SK-N-SH (cell line): Measurements from ENCODE around the gene PRPH. TPM values are rescaled to one million over a fixed set of nuclear protein-coding genes. Genes with fewer than 3 reads are reported as not detected.
"Not testable (repeated sequence)": the region's sequence is repeated elsewhere in the genome, so short reads cannot be mapped to it uniquely, and the experiment has no call there.

Source experiments
- CTCF ChIA-PET: fragments of 300-600, 350-600 bp; formaldehyde crosslinking; extraction: SDS; loops from one replicate; lab custom pipeline; 2021; lab: Yijun Ruan, JAX
- POLR2A ChIA-PET: fragments of 350-600 bp; sonication (Branson Sonifier 250); formaldehyde crosslinking; extraction: SDS; loops from one replicate; lab custom pipeline; 2020; ENCODE audit warnings: antibody characterized with exemption, inconsistent platforms; lab: Yijun Ruan, JAX
- DNase-seq: peaks from one replicate; pipeline ENCODE4 v3.0.0; 2012
- H2AFZ ChIP-seq: fragments of 200-600 bp; sonication (generic); 2 replicates; pipeline ENCODE4 v1.8.1; 2016; ENCODE audit warnings: antibody characterized with exemption, mild to moderate bottlenecking, low read depth
- H3F3A ChIP-seq: fragments of 200-600 bp; sonication (generic); replicated peaks from 2 replicates; pipeline ENCODE3; 2016; ENCODE audit warnings: antibody characterized with exemption, mild to moderate bottlenecking; ENCODE audit not compliant: insufficient read depth
- H3K27ac ChIP-seq, 2 experiments: fragments of 200-500 bp in 1 of 2; fragments of 200-600 bp in 1 of 2; sonication (Bioruptor generic) in 1 of 2; sonication (generic), shearing (Covaris generic) in 1 of 2; 2 replicates each; pipeline versions ENCODE4 v1.5.1 to v1.6.1; 2014 to 2016; ENCODE audit warnings: low read depth in 2 of 2, inconsistent platforms in 1 of 2, low read length in 1 of 2, mild to moderate bottlenecking in 1 of 2, mixed read lengths in 1 of 2
- H3K27me3 ChIP-seq: fragments of 200-600 bp; sonication (generic), shearing (Covaris generic); 2 replicates; pipeline ENCODE4 v1.6.1; 2016; ENCODE audit warnings: mixed run types; ENCODE audit not compliant: insufficient read depth
- H3K36me3 ChIP-seq, 2 experiments: fragments of 200-500 bp in 1 of 2; fragments of 200-600 bp in 1 of 2; sonication (Bioruptor generic) in 1 of 2; sonication (generic) in 1 of 2; replicated peaks in 1 of 2; 2 replicates each; pipeline versions ENCODE3 to v1.5.1; 2014 to 2016; ENCODE audit warnings: low read length in 1 of 2, mild to moderate bottlenecking in 1 of 2; ENCODE audit not compliant: insufficient read depth in 2 of 2, control insufficient read depth in 1 of 2
- H3K4me1 ChIP-seq, 2 experiments: fragments of 200-500 bp in 1 of 2; fragments of 200-600 bp in 1 of 2; sonication (Bioruptor generic) in 1 of 2; sonication (generic), shearing (Covaris generic) in 1 of 2; 2 replicates each; pipeline versions ENCODE4 v1.5.1 to v1.6.1; 2014 to 2016; ENCODE audit warnings: low read depth in 1 of 2, low read length in 1 of 2, mixed run types in 1 of 2; ENCODE audit not compliant: insufficient read depth in 2 of 2, control insufficient read depth in 1 of 2
- H3K4me2 ChIP-seq: fragments of 200-600 bp; sonication (generic), shearing (Covaris generic); 2 replicates; pipeline ENCODE4 v1.6.1; 2017; ENCODE audit warnings: mixed run types
- H3K4me3 ChIP-seq, 2 experiments: fragments of 200-500 bp in 1 of 2; fragments of 200-600 bp in 1 of 2; sonication (Bioruptor generic) in 1 of 2; sonication (generic), shearing (Covaris generic) in 1 of 2; 2 replicates each; pipeline versions ENCODE4 v1.5.1 to v1.8.1; 2014 to 2016; ENCODE audit warnings: low read depth in 2 of 2, inconsistent platforms in 1 of 2, low read length in 1 of 2, mild to moderate bottlenecking in 1 of 2, mixed read lengths in 1 of 2, moderate library complexity in 1 of 2
- H3K79me2 ChIP-seq: fragments of 200-600 bp; sonication (generic); 2 replicates; pipeline ENCODE4 v1.8.1; 2017; ENCODE audit warnings: mild to moderate bottlenecking; ENCODE audit not compliant: insufficient read depth
- H3K9ac ChIP-seq: fragments of 200-600 bp; sonication (generic); 2 replicates; pipeline ENCODE4 v1.6.1; 2017; ENCODE audit warnings: mixed run types
- H3K9me2 ChIP-seq: fragments of 200-600 bp; sonication (generic); 2 replicates; pipeline ENCODE4 v1.6.1; 2017; ENCODE audit warnings: mixed run types
- H3K9me3 ChIP-seq: fragments of 200-600 bp; sonication (generic); 2 replicates; pipeline ENCODE4 v1.6.1; 2017; ENCODE audit warnings: mixed run types, mild to moderate bottlenecking, moderate library complexity
- H4K20me1 ChIP-seq: fragments of 200-600 bp; sonication (generic); 2 replicates; pipeline ENCODE4 v1.6.1; 2017; ENCODE audit warnings: mild to moderate bottlenecking, mixed run types; ENCODE audit not compliant: insufficient read depth
- CHD2 ChIP-seq: fragments of 150-350 bp; IDR thresholded peaks from 2 replicates; pipeline ENCODE4 v1.6.1; 2018; ENCODE audit warnings: low read length; ENCODE audit not compliant: partially characterized antibody
- ELF1 ChIP-seq: IDR thresholded peaks from 2 replicates; pipeline ENCODE4 v1.4.0; 2012
- FOXJ3 ChIP-seq: sonication (generic); formaldehyde crosslinking; IDR thresholded peaks from 2 replicates; pipeline ENCODE4 v1.5.1; 2020; ENCODE audit warnings: mild to moderate bottlenecking, missing genetic modification reagents
- FOXM1 ChIP-seq: IDR thresholded peaks from 2 replicates; pipeline ENCODE4 v1.4.0; 2012; ENCODE audit warnings: low read depth, mild to moderate bottlenecking
- IRF3 ChIP-seq: fragments of 150-350 bp; IDR thresholded peaks from 2 replicates; pipeline ENCODE4 v1.6.1; 2016; ENCODE audit warnings: mild to moderate bottlenecking, low read depth, low read length
- MEF2A ChIP-seq: IDR thresholded peaks from 2 replicates; pipeline ENCODE4 v1.4.0; 2012; ENCODE audit warnings: low read depth, borderline replicate concordance
- MXI1 ChIP-seq: IDR thresholded peaks from 2 replicates; pipeline ENCODE4 v1.6.1; 2012; ENCODE audit warnings: mild to moderate bottlenecking, low read depth, low read length, improper control_type of control experiment
- NFIC ChIP-seq: IDR thresholded peaks from 2 replicates; pipeline ENCODE4 v1.4.0; 2012; ENCODE audit warnings: borderline replicate concordance
- POLR2AphosphoS5 ChIP-seq: IDR thresholded peaks from 2 replicates; pipeline ENCODE4 v1.6.1; 2012; ENCODE audit warnings: low read depth, low read length
- RAD21 ChIP-seq: IDR thresholded peaks from 2 replicates; pipeline ENCODE4 v1.6.1; 2012; ENCODE audit warnings: mild to moderate bottlenecking, low read length
- RFX5 ChIP-seq: IDR thresholded peaks from 2 replicates; pipeline ENCODE4 v1.6.1; 2012; ENCODE audit warnings: mild to moderate bottlenecking, improper control_type of control experiment, low read length
- RXRA ChIP-seq: IDR thresholded peaks from 2 replicates; pipeline ENCODE4 v1.4.0; 2012; ENCODE audit warnings: low read depth, mild to moderate bottlenecking, borderline replicate concordance
- SIN3A ChIP-seq: IDR thresholded peaks from 2 replicates; pipeline ENCODE4 v1.6.1; 2012; ENCODE audit warnings: low read depth, mild to moderate bottlenecking, low read length, moderate library complexity, borderline replicate concordance
- SMC3 ChIP-seq: IDR thresholded peaks from 2 replicates; pipeline ENCODE4 v1.6.1; 2012; ENCODE audit warnings: low read depth, low read length, improper control_type of control experiment
- TCF12 ChIP-seq: IDR thresholded peaks from 2 replicates; pipeline ENCODE4 v1.4.0; 2012
- TEAD4 ChIP-seq: IDR thresholded peaks from 2 replicates; pipeline ENCODE4 v1.4.0; 2012; ENCODE audit warnings: mild to moderate bottlenecking, borderline replicate concordance; ENCODE audit not compliant: insufficient read depth
- USF1 ChIP-seq: IDR thresholded peaks from 2 replicates; pipeline ENCODE4 v1.4.0; 2012; ENCODE audit warnings: low read depth, borderline replicate concordance
- YY1 ChIP-seq: IDR thresholded peaks from 2 replicates; pipeline ENCODE4 v1.4.0; 2012; ENCODE audit warnings: low read depth, mild to moderate bottlenecking
- ZBTB33 ChIP-seq: IDR thresholded peaks from 2 replicates; pipeline ENCODE4 v1.4.0; 2012; ENCODE audit warnings: low read depth, borderline replicate concordance
- WGBS: methylation state at CpG from one replicate; pipeline ENCODE4 v1.1.6; 2017; ENCODE audit warnings: low lambda C conversion rate; 5-methylcytosine and 5-hydroxymethylcytosine counted together
- polyA plus RNA-seq, 3 experiments: library from polyadenylated mRNA; depleted of rRNA; stranded (reverse); fragments of >200 nt; gene quantifications; 2 replicates each; pipeline ENCODE4 v1.2.3, GENCODE V29; 2012

The PRPH gene
- polyA plus RNA-seq, 1 of the 3 experiments (the other 2 are of a cell fraction): 1.9 TPM

- Histone ChIP-seq H4K20me1 (no peaks in the 10 kb centered on the region), H3K9me3 (no peaks in the 10 kb centered on the region), H3K9me2 (no peaks in the 10 kb centered on the region)
- TF ChIP-seq CHD2: no peak
- TF ChIP-seq TEAD4: no peak
- no peak for TF ChIP-seq MXI1
- no peak for TF ChIP-seq FOXJ3 (CRISPR knock-in tag)
- TF ChIP-seq RXRA: no peak
- no peak for TF ChIP-seq ELF1
- TF ChIP-seq, all 33 proteins: peak for 0
- Histone ChIP-seq H3K36me3 (no peaks in the 10 kb centered on the region), H3K27me3 (no peaks in the 10 kb centered on the region), H3K4me1 (peaks cover 0 to 23% of the 10 kb centered on the region in 2 experiments; a peak in 1 of 4 replicates), H3K9ac (no peak overlapping the region), H3F3A (no peaks in the 10 kb centered on the region), H3K4me3 (no peak overlapping the region), H2AFZ (no peak overlapping the region), H3K4me2 (no peak overlapping the region), H3K27ac (no peak overlapping the region), H3K79me2 (no peaks in the 10 kb centered on the region)
- peak; percentile 25 for DNase-seq
- CTCF ChIA-PET: interaction anchor here (0.6 to 29.6 kb wide), 7 partner anchors 10 to 556 kb away, joined by 3 to 658 read pairs (median 5); partner anchors contain the start of gene C1QL4
- POLR2A ChIA-PET: no interaction called here
- 87% methylated on average over 6 of the region's 7 CpGs for WGBS
Measured at GRCh38 chr12:49279706-49280159, 15.2 kb upstream of the PRPH start.

GRCh38 chr12:49280545-49280944, 14.4 kb upstream of the PRPH start:
- DNase-seq, H3K27me3 ChIP-seq, H4K20me1 ChIP-seq, H3K9me3 ChIP-seq, H2AFZ ChIP-seq, H3K4me2 ChIP-seq, H3K79me2 ChIP-seq, H3K9ac ChIP-seq, POLR2A ChIA-PET, H3K9me2 ChIP-seq, H3K36me3 ChIP-seq, H3K4me3 ChIP-seq, H3F3A ChIP-seq, H3K27ac ChIP-seq: not testable (repeated sequence)
- WGBS: 83% methylated on average over 6 of the region's 6 CpGs
- H3K4me1 ChIP-seq: peaks cover 0 to 23% of the 10 kb centered on the region in 2 experiments; a peak in 1 of 4 replicates
- CTCF ChIA-PET: interaction anchor here (0.6 to 29.6 kb wide), 6 partner anchors 9 to 555 kb away, joined by 3 to 658 read pairs (median 8); partner anchors contain the start of gene C1QL4

- Histone ChIP-seq H3K27me3 (no peaks in the 10 kb centered on the region), H3K36me3 (no peaks in the 10 kb centered on the region), H3F3A (no peaks in the 10 kb centered on the region), H3K9me3 (no peaks in the 10 kb centered on the region), H3K4me1 (peaks cover 0 to 15% of the 10 kb centered on the region in 2 experiments; a peak in 1 of 4 replicates), H4K20me1 (no peaks in the 10 kb centered on the region), H2AFZ (peak overlapping the region; percentile 79; the same call in 1 of the 2 replicates), H3K79me2 (no peaks in the 10 kb centered on the region), H3K4me3 (no peak overlapping the region), H3K9me2 (no peaks in the 10 kb centered on the region), H3K4me2 (no peak overlapping the region), H3K27ac (no peak overlapping the region), H3K9ac (no peak overlapping the region)
- ChIA-PET POLR2A (no interaction called here), CTCF (interaction anchor here (0.6 to 29.6 kb wide), 5 partner anchors 10 to 232 kb away, joined by 3 to 658 read pairs (median 5); partner anchors contain the start of gene C1QL4)
- DNase-seq: peak; percentile 27
- WGBS: 91% methylated on average over 5 of the region's 5 CpGs
- TF ChIP-seq USF1 (no peak), NFIC (no peak), YY1 (no peak), TEAD4 (no peak), MEF2A (no peak), FOXM1 (no peak), RFX5 (no peak), RAD21 (no peak), SMC3 (no peak), POLR2AphosphoS5 (no peak), IRF3 (no peak), SIN3A (no peak), ZBTB33 (no peak), TCF12 (no peak)
Measured at GRCh38 chr12:49282302-49282701, 12.6 kb upstream of the PRPH start.
